IPS-15b (cell line): ENCODE results near the gene YAF2.
"Not testable (repeated sequence)": the region's sequence is repeated elsewhere in the genome, so short reads cannot be mapped to it uniquely, and the experiment has no call there.

ENCODE experiments used
- H3K27me3 ChIP-seq: one replicate; pipeline ENCODE4 v1.6.1; 2013; ENCODE audit warnings: low read length; ENCODE audit not compliant: control insufficient read depth, insufficient read depth
- H3K36me3 ChIP-seq: one replicate; pipeline ENCODE4 v1.6.1; 2013; ENCODE audit warnings: low read length; ENCODE audit not compliant: control insufficient read depth, insufficient read depth
- H3K4me1 ChIP-seq: one replicate; pipeline ENCODE4 v1.6.1; 2013; ENCODE audit warnings: mild to moderate bottlenecking, low read length; ENCODE audit not compliant: control insufficient read depth, insufficient read depth
- H3K4me3 ChIP-seq: one replicate; pipeline ENCODE4 v1.5.1; 2013; ENCODE audit warnings: low read depth, low read length
- H3K9ac ChIP-seq: one replicate; pipeline ENCODE4 v1.6.1; 2013; ENCODE audit warnings: low read depth, mild to moderate bottlenecking, low read length
- H3K9me3 ChIP-seq: one replicate; pipeline ENCODE4 v1.6.1; 2013; ENCODE audit warnings: mild to moderate bottlenecking, low read length; ENCODE audit not compliant: control insufficient read depth, insufficient read depth

Gene YAF2

GRCh38 chr12:42215759-42216158, 22.3 kb downstream of the YAF2 start:
- not testable (repeated sequence) for H3K4me1 ChIP-seq

GRCh38 chr12:42213954-42214426, 24.1 kb downstream of the YAF2 start:
- no peaks in the 10 kb centered on the region for H3K36me3 ChIP-seq
- no peaks in the 10 kb centered on the region for H3K9me3 ChIP-seq
- no peaks in the 10 kb centered on the region for H3K27me3 ChIP-seq
- no peaks in the 10 kb centered on the region for H3K4me1 ChIP-seq
- H3K9ac ChIP-seq, result no peak overlapping the region
- no peak overlapping the region for H3K4me3 ChIP-seq

More at GRCh38 chr12:42215759-42216158, 22.3 kb downstream of the YAF2 start:
- H3K27me3 ChIP-seq, H3K4me3 ChIP-seq, H3K9me3 ChIP-seq, H3K9ac ChIP-seq, H3K36me3 ChIP-seq: not testable (repeated sequence)

GRCh38 chr12:42213023-42213422, 25.0 kb downstream of the YAF2 start:
- Histone ChIP-seq H3K9me3 (no peaks in the 10 kb centered on the region), H3K4me1 (no peaks in the 10 kb centered on the region), H3K9ac (no peak overlapping the region), H3K4me3 (no peak overlapping the region), H3K36me3 (no peaks in the 10 kb centered on the region), H3K27me3 (no peaks in the 10 kb centered on the region)

GRCh38 chr12:42208574-42208973, 29.5 kb downstream of the YAF2 start:
- Histone ChIP-seq H3K36me3 (no peaks in the 10 kb centered on the region), H3K4me3 (no peak overlapping the region), H3K27me3 (no peaks in the 10 kb centered on the region), H3K4me1 (no peaks in the 10 kb centered on the region), H3K9ac (no peak overlapping the region), H3K9me3 (no peaks in the 10 kb centered on the region)

- no peaks in the 10 kb centered on the region for H3K4me1 ChIP-seq
- no peaks in the 10 kb centered on the region for H3K36me3 ChIP-seq
- no peaks in the 10 kb centered on the region for H3K27me3 ChIP-seq
- no peaks in the 10 kb centered on the region for H3K9me3 ChIP-seq
- H3K9ac ChIP-seq, result no peak overlapping the region
- no peak overlapping the region for H3K4me3 ChIP-seq
Observed at GRCh38 chr12:42204819-42205218, 33.2 kb downstream of the YAF2 start.

- no peaks in the 10 kb centered on the region for H3K27me3 ChIP-seq
- H3K4me1 ChIP-seq, result no peaks in the 10 kb centered on the region
- H3K9me3 ChIP-seq, result no peaks in the 10 kb centered on the region
- no peak overlapping the region for H3K9ac ChIP-seq
- H3K4me3 ChIP-seq, result no peak overlapping the region
- H3K36me3 ChIP-seq, result no peaks in the 10 kb centered on the region
Observed at GRCh38 chr12:42204362-42204761, 33.7 kb downstream of the YAF2 start.

- Histone ChIP-seq H3K9me3 (no peaks in the 10 kb centered on the region), H3K4me3 (no peak overlapping the region), H3K4me1 (no peaks in the 10 kb centered on the region), H3K36me3 (no peaks in the 10 kb centered on the region), H3K9ac (no peak overlapping the region), H3K27me3 (no peaks in the 10 kb centered on the region)
Observed at GRCh38 chr12:42201063-42201462, 37.0 kb downstream of the YAF2 start.

GRCh38 chr12:42199007-42199406, 39.0 kb downstream of the YAF2 start:
- H3K36me3 ChIP-seq, result no peaks in the 10 kb centered on the region
- H3K27me3 ChIP-seq, result no peaks in the 10 kb centered on the region
- H3K4me3 ChIP-seq, result no peak overlapping the region
- no peaks in the 10 kb centered on the region for H3K4me1 ChIP-seq
- H3K9me3 ChIP-seq, result no peaks in the 10 kb centered on the region
- H3K9ac ChIP-seq, result no peak overlapping the region

GRCh38 chr12:42196723-42197603, 41.1 kb downstream of the YAF2 start:
- H3K4me3 ChIP-seq, result no peak overlapping the region
- no peaks in the 10 kb centered on the region for H3K27me3 ChIP-seq
- H3K36me3 ChIP-seq, result no peaks in the 10 kb centered on the region

GRCh38 chr12:42192686-42193085, 45.4 kb downstream of the YAF2 start:
- H3K4me3 ChIP-seq, result no peak overlapping the region
- H3K36me3 ChIP-seq, result no peaks in the 10 kb centered on the region
- H3K9ac ChIP-seq, result no peak overlapping the region
- no peaks in the 10 kb centered on the region for H3K27me3 ChIP-seq
- no peaks in the 10 kb centered on the region for H3K4me1 ChIP-seq
- H3K9me3 ChIP-seq, result no peaks in the 10 kb centered on the region

More at GRCh38 chr12:42196723-42197603, 41.1 kb downstream of the YAF2 start:
- no peaks in the 10 kb centered on the region for H3K9me3 ChIP-seq
- no peak overlapping the region for H3K9ac ChIP-seq
- H3K4me1 ChIP-seq, result no peaks in the 10 kb centered on the region

- H3K27me3 ChIP-seq, result no peaks in the 10 kb centered on the region
- H3K36me3 ChIP-seq, result no peaks in the 10 kb centered on the region
- H3K4me3 ChIP-seq, result no peak overlapping the region
- no peaks in the 10 kb centered on the region for H3K9me3 ChIP-seq
- H3K4me1 ChIP-seq, result no peaks in the 10 kb centered on the region
- no peak overlapping the region for H3K9ac ChIP-seq
Observed at GRCh38 chr12:42192258-42192657, 45.8 kb downstream of the YAF2 start.

GRCh38 chr12:42190376-42190775, 47.7 kb downstream of the YAF2 start:
- H3K36me3 ChIP-seq, result no peaks in the 10 kb centered on the region
- no peaks in the 10 kb centered on the region for H3K27me3 ChIP-seq
- H3K4me3 ChIP-seq, result no peak overlapping the region

More at GRCh38 chr12:42190376-42190775, 47.7 kb downstream of the YAF2 start:
- no peak overlapping the region for H3K9ac ChIP-seq
- H3K4me1 ChIP-seq, result no peaks in the 10 kb centered on the region
- H3K9me3 ChIP-seq, result no peaks in the 10 kb centered on the region
